Activated T-cell treated with anti-CD3 and anti-CD28 coated beads, Interleukin-2, amount 50 U/mL, for 48 hours (primary cell): ENCODE data around the gene TH.
A peak's percentile ranks its signal among the peaks of the same experiment; 100 is the strongest.

Experiments used
- DNase-seq, 2 experiments: peaks; one replicate each; pipeline ENCODE4 v3.0.0-alpha.2; 2020

Gene TH

GRCh38 chr11:2208691-2209369 lies 37.2 kb upstream of the TH start:
- peak; percentile 6 to 12 for DNase-seq

GRCh38 chr11:2207773-2208621 lies 36.4 kb upstream of the TH start:
- peak; percentile 8 to 9 for DNase-seq

GRCh38 chr11:2207212-2207611 lies 35.6 kb upstream of the TH start:
- DNase-seq, result peak; percentile 8 to 9

DNA sequence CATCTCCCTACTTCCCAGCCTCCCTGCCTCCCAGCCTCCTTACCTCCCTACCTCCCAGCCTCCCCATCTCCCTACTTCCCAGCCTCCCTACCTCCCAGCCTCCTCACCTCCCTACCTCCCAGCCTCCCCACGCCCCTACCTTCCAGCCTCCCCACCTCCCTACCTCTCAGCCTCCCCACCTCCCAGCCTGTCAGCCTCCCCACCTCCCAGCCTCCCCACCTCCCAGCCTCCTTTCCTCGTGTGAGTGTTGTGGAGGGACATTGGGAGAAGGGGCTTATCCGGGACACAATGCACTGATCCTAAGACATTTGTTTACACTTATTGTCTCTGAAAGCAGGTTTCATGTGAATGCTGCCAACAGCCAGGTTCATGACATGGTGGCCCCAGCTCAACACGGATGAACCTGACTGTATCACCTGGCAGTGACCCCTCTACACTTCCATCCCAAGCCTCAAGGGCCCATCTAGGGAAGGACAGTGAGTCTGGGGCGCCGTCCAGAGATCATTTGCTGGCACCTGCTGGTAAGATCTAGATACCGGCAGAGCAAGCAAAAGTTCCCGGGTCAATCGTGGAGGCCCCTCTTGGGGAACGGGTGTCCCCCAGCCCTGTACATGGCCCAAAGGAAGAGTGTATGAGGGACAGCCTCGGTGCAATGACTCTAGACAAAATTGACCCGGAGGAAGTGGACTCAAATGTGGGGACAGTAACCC lies 34.5 kb upstream of the TH start:
- peak; percentile 7 for DNase-seq

- DNase-seq, result peak in 1 of 2 experiments; percentile 6
These were observed 33.7 kb upstream of the TH start for GRCh38 chr11:2205214-2205720.

DNA sequence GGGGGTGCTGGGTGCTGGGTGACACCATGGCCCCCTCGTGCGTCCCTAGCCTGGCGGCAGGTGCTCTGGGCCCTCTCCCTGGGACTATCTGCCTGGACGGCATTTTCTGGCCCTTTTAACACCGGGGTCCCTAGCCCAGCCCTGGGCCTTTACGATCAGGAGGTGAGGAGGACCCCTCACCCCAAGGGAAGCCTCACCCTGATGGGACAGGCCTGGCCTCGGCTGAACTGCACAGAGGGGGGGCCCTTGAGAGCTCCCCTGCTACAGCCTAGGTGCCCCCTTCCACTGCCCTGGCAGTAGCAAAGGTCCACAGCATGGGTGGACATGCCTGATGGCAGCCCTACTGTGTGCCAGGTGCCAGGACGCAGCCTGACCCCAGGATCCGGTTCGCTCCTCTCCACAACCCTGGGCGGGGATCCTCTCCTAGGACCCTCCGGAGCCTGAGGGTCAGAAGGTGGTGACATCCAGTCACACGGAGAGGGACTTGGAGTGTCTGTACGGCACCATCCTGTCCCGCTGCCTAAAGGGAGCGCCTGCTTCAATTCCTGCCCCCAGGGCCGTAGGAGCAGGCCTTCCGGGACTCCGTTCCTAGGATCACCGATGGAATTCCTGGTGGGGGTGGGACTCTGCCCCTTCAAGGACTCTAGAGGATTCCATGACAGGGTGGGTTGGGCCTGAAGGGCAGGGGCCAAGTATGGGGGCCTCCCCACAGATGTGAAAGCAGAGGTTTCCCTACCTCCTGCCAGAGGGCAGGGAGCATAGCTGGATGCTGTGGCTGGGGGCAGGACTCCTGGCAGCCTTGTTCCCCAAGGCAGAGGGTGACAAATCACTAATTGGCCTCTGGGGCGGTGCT lies 33.0 kb upstream of the TH start:
- peak in 1 of 2 experiments; percentile 12 for DNase-seq

- DNase-seq, result no peak
These were observed 32.0 kb upstream of the TH start for GRCh38 chr11:2203440-2204259.

DNA sequence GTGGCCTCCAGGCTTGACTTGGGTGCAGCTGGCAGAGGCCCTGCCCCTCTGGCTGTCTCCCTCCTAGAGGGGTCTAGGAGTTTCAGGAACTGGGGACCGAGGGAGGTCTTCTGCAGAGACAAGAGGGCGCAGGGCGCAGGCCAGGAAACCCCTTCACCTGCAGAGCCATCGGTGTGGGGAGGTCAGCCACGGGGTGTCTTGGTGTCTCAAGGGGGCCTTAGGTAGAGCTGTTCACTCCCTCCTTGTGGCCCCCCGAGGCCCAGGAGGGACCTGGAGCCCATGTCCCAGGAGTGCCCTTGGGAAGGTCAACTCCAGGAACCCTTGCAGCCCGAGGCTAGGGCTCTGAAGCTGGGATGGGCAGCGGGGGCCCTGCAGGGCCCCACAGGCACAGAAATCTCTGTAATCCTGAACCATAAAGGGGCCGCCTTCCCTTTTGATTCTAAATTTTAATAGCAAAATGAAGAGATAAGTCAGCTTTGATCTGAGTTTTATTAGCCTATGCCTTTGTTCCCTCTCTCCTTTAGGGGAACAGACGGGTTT lies 31.4 kb upstream of the TH start:
- DNase-seq, result no peak

- DNase-seq, result no peak
These were observed 30.7 kb upstream of the TH start for GRCh38 chr11:2202071-2202899.

DNA sequence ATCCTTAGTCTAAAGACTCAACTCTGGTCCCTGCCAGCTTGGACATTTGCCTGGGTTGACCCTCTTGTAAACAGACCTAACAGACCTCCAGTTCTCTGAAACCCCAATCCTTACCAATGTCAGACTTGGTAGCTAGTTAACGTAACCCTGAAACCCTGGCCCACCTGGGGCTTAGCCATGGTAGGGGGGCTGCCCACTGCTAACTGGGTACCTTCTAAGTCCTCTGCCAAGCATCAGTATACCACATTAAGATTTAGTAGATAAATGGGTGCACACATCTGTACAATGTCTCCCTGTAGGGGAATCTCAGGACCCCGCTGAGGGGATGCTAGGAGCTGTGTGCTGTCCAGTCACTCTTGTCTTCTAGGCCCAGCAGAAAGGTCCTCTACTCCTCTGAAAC lies 29.9 kb upstream of the TH start:
- no peak for DNase-seq

- no peak for DNase-seq
These were observed 29.4 kb upstream of the TH start for GRCh38 chr11:2200957-2201519.

DNA sequence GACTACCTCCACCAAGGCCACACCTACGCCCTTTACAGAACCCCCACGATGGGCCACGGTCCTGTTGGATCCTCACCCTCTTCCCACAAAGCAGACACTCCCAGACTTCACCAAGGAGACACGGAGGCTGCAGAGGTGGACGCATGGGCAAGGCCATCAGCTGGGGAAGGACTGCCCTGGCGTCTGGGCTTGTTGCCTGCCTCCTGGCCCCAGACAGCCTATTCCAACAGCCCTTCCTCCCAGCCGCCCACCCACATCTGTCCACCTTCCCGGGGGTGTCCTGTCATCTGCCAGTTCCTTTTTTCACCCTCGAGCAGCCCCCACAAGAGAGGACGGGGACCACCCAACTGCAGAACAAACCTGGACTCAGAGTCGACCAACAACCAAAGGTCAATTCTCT lies 28.9 kb upstream of the TH start:
- DNase-seq, result no peak

GRCh38 chr11:2199466-2200341 lies 28.1 kb upstream of the TH start:
- no peak for DNase-seq

DNA sequence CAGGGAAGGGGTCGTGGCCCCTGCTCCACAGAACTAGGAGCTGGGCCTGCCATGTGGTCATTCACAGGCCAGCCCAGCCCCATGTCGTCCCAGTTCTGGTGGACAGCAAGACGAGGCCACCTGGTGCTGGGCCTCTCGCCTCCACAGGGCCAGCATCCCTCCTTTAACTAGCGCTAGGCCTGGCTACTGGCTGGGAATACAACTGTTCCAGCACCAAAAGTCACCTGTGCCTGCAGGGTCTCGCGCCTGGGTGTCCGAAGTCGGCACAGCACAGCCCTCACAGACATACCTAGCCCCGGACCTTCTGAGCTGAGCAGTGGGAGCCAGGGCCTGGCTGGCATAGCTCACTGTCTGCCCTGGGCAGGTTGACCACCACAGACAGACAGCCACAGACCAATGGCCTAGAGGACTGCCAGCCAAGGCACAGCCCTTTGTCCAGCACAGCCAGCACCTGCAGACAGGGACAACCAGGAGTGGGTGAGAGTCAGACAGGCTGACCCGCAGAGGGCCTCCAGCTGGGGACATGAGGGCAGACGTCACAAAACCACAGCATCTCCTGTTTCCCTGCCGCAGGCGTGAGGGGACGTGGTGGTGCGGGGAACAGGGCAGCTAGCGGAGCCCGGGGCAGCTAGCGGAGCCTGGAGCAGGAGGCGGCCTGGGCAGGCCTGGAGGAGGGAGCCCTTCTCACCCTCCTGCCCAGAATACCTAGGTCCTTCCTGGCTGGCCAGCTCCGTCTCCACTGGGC lies 27.2 kb upstream of the TH start:
- DNase-seq, result no peak

- no peak for DNase-seq
These were observed 26.3 kb upstream of the TH start for GRCh38 chr11:2197771-2198520.

GRCh38 chr11:2196970-2197770 lies 25.6 kb upstream of the TH start:
- DNase-seq, result peak; percentile 83 to 86

DNA sequence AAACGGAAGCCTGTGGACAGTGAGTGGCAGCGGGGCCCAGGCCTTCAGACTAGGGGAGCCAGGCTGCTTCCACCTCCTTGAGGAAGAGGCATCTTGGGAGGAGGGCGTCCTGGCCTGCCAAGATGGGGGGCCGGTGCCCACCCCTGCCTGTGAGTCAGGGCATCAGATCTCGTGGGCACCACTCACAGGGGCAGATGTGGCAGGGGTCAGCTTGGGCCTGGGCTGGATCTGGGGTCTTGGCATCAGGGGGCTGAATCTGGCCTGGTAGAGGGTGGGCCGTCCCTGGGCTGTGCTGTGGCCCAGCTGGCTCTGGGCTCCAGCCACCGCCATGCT lies 24.1 kb upstream of the TH start:
- no peak for DNase-seq
